Measurements from ENCODE around the gene PRKG1.
"Not testable (repeated sequence)": the region's sequence is repeated elsewhere in the genome, so short reads cannot be mapped to it uniquely, and the experiment has no call there.

PRKG1 gene

DNA sequence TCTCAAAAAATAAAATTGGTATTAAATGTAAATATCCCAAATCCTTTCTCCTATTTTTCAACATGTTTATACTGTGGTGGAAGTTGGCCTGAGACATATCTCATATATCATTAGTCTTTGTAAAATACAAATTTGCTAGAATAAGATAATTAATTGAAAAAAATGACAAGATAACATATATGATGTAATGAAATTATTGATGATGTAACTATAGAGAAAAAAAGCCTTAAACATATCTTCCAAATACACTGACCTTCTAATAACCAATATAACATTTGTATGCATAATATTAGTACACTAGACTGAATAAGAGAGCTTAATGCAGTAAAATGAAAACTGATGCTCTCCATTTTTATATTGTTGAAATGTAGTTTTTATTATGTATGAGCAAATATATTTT is 104.3 kb downstream of the PRKG1 start:
- no peak for DNase-seq

DNA sequence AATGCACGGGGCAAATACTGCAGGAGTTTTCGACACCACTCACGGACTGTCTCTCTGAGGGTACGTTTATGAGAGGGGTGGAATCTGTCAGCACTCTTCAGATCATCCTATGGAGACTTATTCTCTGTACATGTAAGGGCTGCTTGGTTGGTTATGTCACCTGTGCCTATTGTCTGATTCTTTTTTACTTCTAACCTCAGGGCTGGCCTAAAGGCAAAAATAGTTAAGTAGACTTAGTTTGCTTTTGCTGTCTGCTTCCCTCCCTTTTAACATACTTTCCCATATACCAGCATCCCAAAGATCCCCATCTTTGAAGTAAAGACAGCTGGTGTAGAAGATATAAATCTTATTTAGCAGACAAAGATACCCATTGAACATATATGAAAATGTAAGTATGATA is 105.9 kb downstream of the PRKG1 start:
- no peak for DNase-seq

DNA sequence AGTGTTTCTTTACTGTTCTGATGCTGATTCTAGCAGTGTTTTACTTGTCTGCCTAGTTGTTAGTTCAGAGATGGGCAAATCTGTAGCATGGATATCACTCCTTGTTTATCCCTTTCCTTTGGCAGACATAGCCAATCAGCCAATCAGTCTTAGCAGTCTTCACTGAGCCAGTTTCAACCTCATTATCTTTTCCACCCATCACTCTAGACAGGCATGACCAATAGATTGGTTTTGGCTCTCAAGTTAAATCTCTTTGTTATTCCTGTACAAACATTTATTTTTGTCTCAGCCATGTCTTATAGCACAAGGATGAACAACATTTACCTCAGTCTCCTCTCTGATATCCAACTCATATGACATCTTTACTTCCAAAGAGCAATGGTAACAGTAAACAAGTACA is 109.5 kb downstream of the PRKG1 start:
- DNase-seq: no peak

DNA sequence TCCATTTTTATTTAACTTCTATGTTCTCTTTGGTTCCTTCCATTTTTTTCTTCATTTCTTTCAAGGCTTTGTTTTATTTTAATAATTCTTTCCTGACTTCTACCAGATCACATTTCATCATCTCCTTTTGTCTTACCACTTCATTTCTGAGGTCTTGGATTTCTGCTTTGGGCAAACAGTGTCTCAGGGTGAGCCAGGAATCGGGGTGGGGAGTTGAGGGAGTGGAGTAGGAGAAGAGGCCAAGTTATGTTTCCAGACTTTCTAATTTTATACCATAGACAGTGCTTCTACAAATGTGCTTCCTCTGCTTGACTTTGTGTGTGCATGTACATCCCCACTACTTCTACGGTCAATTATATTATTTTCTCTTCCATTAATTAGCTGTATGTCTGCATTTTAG is 112.1 kb downstream of the PRKG1 start:
- DNase-seq: no peak

DNA sequence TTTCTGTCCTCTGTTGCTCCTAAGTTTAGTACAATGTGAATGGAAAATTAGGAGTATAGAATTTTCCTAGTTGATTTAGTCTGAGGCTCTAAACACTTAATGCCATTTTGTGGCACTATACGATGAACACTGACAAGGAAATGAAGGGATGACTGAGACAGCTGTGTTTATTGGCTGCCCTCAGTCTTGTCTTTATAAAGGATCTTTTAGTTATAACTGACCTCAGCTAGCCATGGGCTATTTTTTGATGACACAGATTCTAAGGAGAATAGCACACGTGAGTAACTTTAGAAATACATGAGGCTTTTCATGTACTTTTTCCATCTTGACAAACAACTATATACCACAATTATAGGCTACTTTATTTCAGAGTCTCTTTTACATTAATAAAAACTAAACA is 113.7 kb downstream of the PRKG1 start:
- DNase-seq: no peak

DNA sequence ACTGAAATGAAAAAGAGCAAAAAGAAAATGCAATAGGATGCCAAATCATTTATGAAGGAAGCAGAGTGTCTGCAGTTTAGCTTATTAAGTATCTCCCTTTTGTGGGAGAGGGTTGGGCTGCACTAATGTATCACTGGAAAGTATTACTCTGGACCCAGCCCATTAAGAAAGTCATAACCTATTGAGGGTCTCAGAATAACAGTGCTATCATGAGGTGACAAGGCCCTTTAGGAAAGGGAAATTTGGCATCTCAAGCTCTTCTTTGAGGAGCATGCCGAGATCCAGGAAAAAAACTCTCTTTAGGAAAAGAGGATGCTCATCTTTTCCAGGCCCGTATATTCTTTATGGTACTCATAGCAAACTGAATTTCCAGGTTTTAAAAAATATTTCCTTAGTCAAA is 114.6 kb downstream of the PRKG1 start:
- DNase-seq: no peak

DNA sequence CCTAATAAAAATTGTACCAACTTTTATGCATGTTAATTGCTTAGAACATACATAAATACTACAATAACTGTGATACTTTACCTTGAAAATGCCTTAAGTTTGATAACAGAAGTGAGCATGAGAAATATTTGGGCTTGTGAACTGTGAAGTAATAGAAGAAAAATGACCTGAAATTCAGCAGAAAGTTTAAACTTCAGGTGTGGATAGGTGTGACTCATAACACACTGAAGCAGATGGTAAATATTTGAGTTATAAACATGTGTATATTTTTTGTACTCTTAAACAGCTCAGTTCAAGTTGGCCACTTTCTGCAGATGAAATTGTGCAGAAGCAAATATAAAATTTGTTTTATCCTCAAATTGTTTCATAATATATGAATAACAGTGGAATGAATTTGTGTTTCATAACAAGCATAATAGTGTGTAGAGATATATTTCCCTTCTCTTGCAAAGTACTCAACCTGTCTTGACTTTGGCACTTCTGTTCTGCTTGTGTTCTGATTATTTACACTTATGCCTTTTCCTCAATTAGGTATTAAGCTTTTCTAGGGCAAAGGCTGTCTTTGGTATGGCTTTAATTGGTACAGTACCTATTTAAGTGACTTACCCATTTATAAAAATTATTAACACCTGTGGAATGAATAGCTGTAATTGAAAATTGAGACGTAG is 122.4 kb downstream of the PRKG1 start:
- DNase-seq: no peak

DNA sequence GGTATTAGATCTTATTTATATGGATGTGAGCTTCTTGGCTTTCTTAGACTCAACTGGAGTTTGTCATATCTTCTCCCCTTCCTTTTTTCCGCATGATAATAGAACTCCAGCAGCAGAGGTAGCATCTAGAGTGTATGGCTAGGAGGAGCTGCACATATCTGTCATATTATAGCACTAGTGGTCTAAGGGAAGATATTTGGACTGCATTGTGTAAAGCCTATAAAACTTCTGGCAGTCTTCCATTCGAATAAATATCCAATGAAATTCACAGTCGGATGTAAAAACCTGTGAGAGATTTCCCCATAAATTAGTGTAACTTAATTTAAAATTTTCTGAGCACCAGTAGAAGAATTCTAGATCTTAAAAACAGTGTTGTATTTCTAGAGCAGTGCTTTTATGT is 123.9 kb downstream of the PRKG1 start:
- no peak for DNase-seq

DNA sequence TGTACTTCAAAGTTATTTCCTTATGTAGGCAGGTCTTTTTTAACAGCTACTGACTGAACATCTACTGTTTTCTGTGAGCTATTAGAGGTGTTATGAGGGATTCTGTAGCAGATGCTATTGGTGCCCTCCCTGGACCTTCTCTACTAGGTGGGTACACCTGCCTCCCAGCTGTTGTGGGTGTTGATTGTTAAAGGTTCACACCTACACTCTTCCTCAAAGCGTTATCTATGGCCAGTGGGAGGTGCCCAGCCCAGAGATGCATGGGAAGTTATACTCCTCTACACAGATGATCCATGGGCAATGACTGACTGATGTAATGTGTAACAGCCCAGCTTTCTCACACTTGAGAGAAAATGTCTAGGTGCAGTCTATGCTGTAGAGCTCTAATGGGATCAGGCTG is 127.7 kb downstream of the PRKG1 start:
- DNase-seq: no peak

DNA sequence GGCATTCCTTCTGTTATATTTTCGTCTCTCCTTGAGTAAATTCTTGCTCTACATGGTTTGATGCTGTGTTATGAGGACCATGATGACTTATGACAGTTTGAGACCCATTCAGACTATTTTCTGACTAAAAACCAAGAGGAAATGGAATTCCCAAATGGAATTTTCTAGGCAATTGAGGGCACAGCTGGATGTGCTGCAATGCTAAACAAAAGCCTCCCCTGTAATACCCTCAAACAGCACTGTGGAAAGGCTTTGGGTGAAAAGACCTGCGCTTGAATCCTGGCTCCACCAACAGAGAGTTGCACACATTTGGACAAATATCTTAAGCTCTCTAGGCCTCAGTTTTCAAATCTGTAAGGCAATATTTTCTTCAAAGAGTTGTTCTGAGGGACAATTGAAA is 129.1 kb downstream of the PRKG1 start:
- no peak for DNase-seq

DNA sequence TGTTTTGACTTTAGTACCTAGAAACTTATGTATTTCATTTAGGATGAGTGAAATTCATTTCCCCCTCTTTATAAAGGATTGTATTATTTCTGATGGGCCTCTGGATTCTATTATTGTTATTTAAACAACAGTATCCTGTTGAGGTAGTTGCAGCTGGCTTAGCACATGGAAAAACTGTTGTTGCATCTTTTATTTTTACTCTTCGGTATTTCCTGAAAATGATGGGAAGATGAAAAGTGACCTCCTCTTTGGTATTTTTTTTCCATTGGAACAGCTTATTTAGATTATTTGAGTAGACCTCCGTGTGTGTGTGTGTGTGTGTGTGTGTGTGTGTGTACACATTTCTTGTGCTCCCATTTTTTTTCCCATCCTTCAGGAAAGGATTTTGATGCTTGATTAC is 129.8 kb downstream of the PRKG1 start:
- no peak for DNase-seq

DNA sequence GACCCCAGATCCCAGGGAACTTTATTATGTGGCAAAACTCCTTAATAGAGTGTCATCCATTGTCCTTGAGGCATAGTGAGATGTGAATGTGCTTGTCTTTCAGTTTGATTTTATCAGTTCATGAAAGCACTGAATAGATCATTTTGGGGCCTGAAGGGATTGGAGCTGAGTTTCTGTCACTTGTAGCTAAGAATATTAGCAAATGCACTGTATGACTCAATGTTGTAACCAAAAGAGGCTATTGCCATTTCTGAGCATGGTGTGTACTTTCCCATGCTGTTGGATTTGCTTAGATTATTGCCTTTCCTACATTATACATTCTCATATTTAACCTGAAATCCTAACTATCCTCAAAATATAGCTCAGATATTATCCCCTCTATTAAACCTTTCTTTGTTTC is 130.4 kb downstream of the PRKG1 start:
- DNase-seq: no peak

DNA sequence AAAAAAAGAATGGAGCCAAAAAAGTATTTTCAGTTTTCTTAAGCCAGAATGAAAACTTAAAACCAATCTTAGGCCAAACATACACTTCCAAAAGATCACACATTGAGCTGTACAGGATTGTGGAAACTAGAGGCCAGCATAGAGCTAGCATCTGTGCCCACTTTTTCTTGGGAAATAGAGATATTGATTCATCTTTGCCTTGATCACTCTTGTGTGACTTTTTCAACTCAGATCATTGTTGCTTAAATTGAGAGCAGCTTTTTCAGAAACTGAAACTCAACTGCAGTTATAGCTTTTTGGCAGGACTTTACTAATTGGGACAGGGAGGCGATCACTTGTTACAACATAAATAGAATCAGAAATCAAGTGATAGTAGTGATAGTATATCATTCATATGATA is 132.2 kb downstream of the PRKG1 start:
- no peak for DNase-seq

DNA sequence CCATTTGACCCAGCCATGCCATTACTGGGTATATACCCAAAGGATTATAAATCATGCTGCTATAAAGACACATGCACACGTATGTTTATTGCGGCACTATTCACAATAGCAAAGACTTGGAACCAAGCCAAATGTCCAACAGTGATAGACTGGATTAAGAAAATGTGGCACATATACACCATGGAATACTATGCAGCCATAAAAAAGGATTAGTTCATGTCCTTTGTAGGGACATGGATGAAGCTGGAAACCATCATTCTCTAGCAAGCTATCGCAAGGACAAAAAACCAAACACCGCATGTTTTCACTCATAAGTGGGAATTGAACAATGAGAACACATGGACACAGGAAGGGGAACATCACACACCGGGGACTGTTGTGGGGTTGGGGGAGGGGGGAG is 138.7 kb downstream of the PRKG1 start:
- DNase-seq: not testable (repeated sequence)

DNA sequence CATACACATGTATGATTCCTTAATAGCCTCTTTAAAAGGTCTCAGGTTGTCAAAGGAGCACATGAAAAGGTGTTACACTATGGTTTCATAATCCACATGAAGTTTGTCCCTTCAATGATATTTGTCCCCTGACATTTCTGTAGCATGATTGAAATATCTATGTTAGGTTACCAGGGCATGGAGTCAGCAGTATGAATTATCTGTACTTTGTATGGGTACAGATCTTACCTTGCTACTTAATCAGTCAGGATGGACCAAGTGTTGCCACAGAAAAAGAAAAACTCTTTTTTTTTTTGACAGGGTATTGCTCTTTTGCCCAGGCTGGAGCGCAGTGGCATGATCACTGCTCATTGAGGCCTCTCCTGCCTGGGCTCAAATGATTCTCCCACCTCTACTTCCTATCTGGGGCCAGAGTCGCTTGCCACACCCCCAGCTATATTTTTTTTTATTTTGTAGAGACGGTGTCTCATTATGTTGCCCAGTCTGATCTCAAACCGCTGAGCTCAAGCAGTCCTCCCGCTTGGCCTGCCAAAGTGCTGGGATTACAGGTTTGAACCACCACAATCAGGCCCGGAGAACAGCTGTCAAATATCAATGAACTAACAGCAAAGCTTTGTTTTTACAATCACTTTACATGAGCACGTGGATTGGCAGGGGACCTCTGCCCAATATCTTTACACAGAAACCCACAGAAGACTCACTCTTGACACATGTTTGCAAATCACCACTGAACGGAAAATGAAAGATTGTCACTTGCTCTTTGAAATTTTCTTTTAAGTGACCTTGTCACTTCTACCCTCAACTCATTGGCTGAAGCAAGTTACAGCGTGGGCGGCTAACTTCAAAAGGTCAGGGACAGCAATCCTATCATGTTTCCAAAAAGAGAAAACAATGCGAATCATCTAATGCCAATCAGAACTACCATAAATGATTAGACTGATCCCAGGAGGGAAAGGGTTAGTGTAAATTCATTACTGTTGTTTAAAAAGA is 140.2 kb downstream of the PRKG1 start:
- DNase-seq: peak; percentile 6 to 30

DNA sequence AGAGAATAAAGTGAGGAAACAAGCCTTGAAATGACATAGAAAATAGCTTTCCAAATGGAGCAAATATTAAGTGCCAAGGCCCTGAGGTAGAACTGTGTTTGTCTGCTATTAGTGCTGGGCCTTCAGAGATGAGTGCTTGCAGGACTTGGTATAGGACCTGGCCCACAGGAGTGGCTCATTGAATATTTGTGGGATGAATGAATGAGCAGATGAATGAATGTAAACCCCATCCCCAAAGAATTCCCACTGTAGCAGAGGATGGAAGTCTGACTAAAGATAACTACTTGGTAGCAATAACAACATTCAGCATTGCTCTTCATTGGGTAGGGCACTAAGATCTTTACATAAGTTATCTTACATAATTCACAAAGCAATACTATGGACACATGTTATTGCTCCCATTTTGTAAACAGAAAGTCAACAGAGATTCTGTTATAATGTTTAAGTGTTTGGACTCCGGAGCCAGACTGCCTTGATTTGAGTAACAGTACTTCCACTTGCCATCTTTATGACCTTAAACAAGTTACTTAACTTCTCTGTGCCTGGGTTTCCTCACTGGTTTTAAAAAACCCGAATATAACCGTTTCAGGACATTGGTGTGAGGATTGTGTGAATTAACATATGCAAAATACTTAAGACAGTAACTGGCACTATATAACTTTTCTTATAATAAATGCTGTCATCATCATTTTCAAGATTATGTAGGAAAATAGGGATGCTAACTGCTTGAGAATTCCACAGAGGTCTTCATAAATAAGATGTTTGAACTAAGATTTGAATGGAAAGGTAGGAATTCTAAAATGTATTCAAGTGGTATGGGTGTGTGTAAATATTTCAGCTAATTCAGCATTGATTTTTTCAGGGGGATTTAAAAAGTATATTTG is 141.9 kb downstream of the PRKG1 start:
- no peak for DNase-seq

DNA sequence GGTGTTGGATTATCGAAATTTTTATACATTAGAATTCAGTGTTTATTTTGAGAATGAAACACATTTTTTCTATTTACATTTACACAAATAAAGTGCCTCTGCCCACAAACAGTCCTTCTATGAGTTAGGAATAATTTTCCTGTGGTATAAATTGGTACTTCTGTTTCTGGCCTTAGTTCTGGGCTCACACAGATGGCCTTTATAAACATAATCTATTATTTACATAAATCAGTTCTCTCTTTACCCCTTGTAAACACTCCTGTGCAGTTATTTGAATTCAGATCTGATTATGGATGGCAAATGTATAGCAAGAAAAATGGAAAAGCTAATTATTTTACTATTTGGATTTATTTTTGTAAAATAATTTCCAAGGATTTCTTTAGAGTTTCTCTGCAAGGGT is 143.2 kb downstream of the PRKG1 start:
- DNase-seq: no peak

DNA sequence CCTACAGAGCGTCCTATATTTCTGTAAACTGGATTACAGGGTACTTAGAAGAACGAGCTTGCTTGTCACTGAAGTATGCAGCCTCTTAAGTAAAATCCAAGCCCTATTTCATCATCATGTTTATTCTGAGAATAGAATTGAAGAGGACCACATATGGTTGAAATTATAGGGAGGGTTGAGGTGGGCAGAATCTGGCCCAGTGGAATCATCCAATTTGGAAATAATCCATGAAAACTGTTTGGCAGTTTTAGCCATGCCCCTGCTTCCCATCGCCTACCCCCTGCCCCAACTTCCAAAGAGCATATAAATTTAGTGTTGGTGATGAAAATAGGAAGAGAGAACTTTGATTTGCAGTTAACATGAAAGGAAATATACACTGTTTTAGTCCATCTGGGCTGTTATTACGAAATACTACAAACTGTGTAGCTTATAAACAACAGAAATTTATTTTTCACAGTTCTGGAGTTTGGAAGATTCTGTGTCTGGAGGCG is 150.4 kb downstream of the PRKG1 start:
- peak; percentile 5 to 52 for DNase-seq

DNA sequence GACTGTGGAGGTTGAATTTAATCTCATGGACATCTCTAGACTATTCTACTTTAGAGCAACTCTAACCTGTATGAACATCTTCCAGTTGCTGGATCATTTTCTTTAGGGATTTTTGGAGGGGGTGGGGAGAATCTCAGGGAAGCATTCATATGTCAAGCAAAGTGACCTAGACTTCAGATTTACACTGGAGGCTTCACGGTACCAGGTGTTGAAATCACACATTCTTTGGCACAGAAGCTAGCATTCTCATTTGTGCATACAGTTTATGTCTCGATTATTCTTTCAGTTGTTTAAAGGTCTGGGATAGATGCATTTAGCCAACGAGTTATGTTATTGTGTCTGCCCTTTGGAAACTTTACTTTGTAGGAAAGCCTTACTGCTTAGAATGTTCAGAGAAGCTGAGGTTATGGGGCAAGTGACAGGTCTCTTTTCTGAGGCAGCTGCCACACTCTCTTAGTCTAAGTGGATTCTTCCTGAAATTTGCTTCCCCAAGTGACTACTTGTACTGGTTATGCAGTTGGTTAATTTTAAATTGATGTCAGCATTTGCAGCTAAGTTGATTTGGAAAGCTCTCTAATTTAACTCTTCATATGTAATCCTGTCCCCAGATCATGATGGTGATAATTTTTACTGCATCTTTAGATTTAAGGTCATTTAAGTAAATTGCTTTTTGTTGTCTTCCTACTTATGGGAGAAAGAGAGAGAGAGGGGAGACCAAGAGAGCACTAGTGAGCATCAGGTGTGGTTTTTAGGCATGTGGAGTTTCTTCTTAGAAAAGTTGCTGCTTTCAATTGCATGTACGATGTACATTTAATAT is 153.8 kb downstream of the PRKG1 start:
- peak in 1 of 2 experiments; percentile 14 for DNase-seq

DNA sequence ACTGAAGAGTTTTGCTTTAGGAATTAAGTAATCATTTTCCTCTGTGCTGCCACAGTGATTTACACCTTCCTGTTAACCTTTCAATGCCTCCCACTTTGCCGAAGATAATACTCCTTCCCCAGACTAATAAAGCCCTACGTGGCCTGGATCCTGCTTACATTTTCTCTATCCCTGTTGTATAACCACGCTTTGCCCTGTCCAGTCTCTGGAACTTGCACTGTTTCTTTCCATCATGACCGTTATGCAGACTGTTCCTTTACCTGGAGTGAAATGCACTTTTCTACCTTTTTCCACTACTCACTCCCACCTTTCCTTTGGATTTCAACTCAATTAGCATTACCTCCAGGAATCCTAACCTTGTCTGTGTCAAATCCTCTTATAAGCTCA is 154.4 kb downstream of the PRKG1 start:
- DNase-seq: no peak

DNA sequence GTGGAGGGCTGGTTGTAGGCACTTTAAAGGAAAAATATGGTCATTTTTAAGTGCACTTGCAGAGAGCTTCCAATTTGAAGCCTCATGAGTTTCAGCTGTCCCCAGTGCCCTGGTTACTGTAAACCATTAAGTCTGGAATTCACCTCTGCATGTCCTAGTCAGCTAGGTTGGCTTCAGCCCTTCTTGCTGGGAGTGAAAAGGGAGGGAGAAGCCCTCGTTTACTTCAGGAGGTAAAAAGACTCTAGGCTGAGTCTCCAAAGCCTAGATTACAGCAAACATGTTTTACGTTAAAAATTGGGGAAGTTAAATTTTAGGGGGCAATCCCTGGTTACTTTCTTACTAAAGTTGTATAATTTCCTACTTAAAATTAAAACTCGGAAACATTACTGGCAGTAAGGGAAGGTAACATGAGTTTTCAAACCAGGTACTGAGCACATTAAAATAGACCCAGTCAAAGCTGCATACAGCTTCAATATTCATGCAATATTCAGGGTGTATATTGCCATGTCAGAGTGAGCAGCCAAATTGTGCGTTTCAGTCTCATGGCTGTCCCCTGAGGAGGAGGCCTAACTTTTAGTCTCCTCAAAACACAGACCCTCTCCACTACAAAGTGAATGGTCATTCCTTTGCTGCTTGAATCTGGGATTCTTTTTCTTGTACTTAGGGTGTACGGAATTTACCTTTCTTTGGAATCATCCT is 156.7 kb downstream of the PRKG1 start:
- DNase-seq: no peak

DNA sequence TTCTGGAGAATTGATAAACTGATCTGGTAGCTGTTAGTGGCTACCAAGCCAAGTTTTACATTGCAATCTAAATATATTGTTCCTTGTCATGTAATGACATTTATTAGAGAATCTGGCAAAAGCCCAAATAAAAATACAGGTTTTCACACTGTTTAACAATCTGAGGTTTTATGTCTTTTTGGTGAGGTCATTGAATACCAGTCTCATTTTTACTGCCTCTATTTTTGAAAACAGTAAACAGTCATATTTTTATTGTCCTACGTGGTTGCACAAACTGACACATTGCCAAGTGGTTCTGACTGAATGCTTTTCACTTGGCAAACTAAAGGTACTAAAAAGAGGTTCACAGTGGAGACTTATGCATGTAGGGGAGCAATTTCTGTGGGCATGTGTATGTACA is 157.5 kb downstream of the PRKG1 start:
- no peak for DNase-seq

All from NCI-H524 (cell line).